ENCODE results near the gene PPM1G.

- TF ChIP-seq, protein P1, sequence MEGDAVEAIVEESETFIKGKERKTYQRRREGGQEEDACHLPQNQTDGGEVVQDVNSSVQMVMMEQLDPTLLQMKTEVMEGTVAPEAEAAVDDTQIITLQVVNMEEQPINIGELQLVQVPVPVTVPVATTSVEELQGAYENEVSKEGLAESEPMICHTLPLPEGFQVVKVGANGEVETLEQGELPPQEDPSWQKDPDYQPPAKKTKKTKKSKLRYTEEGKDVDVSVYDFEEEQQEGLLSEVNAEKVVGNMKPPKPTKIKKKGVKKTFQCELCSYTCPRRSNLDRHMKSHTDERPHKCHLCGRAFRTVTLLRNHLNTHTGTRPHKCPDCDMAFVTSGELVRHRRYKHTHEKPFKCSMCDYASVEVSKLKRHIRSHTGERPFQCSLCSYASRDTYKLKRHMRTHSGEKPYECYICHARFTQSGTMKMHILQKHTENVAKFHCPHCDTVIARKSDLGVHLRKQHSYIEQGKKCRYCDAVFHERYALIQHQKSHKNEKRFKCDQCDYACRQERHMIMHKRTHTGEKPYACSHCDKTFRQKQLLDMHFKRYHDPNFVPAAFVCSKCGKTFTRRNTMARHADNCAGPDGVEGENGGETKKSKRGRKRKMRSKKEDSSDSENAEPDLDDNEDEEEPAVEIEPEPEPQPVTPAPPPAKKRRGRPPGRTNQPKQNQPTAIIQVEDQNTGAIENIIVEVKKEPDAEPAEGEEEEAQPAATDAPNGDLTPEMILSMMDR (IDR thresholded peaks at IDR 0.05 in 8 of 11, conservative IDR thresholded peaks at IDR 0.05 in 3 of 11): no peak
- no peak for TF ChIP-seq POLR2A (IDR thresholded peaks at IDR 0.05)
Measured at GRCh38 chr2:27435628-27436027, 26.2 kb upstream of the PPM1G start.
